H1 (cell line): ENCODE results near the gene XDH.

Source experiments
- BACH1 ChIP-seq: IDR thresholded peaks from 2 replicates; pipeline ENCODE4 v1.6.1; 2012; ENCODE audit warnings: low read length, improper control_type of control experiment
- CBX8 ChIP-seq: fragments of 300-800, 300-1000 bp; sonication (generic); IDR thresholded peaks from 2 replicates; pipeline ENCODE4 v1.7.1; 2016; ENCODE audit warnings: low read depth, low read length, borderline replicate concordance
- EGR1 ChIP-seq: IDR thresholded peaks from 2 replicates; pipeline ENCODE4 v1.6.1; 2011; ENCODE audit warnings: low read depth, low read length, borderline replicate concordance
- EZH2 ChIP-seq: fragments of 200-600 bp; sonication (generic); IDR thresholded peaks from 2 replicates; pipeline ENCODE4 v1.7.1; 2012; ENCODE audit warnings: low read depth, mild to moderate bottlenecking, moderate library complexity, low read length, inconsistent platforms; ENCODE audit not compliant: severe bottlenecking
- GABPA ChIP-seq: IDR thresholded peaks from 2 replicates; pipeline ENCODE4 v1.6.1; 2011; ENCODE audit warnings: mild to moderate bottlenecking, low read length, moderate library complexity, borderline replicate concordance; ENCODE audit not compliant: insufficient read depth
- MAX ChIP-seq: IDR thresholded peaks from 2 replicates; pipeline ENCODE4 v1.6.1; 2012; ENCODE audit warnings: inconsistent platforms
- POLR2A ChIP-seq, 2 experiments: IDR thresholded peaks; 1 replicate in 1 of 2; 2 replicates in 1 of 2; pipeline ENCODE4 v1.6.1; 2011; ENCODE audit warnings: low read depth in 2 of 2, low read length in 2 of 2, mild to moderate bottlenecking in 2 of 2; ENCODE audit errors: control extremely low read depth in 1 of 2
- RFX5 ChIP-seq: IDR thresholded peaks from 2 replicates; pipeline ENCODE4 v1.6.1; 2011; ENCODE audit warnings: low read depth, low read length, improper control_type of control experiment, borderline replicate concordance
- SIN3A ChIP-seq, 2 experiments: IDR thresholded peaks in 1 of 2; conservative IDR thresholded peaks in 1 of 2; 2 replicates each; pipeline ENCODE4 v1.6.1; 2011 to 2012; ENCODE audit warnings: low read length in 2 of 2, improper control_type of control experiment in 1 of 2, low read depth in 1 of 2, mild to moderate bottlenecking in 1 of 2
- TF ChIP-seq, protein P1 (sequence below), 3 experiments: IDR thresholded peaks; 1 replicate in 2 of 3; 2 replicates in 1 of 3; pipeline versions ENCODE4 v1.5.1 to v1.6.1; 2011; ENCODE audit warnings: low read length in 3 of 3, mild to moderate bottlenecking in 3 of 3, inconsistent platforms in 2 of 3, low read depth in 1 of 3, moderate library complexity in 1 of 3; ENCODE audit not compliant: insufficient read depth in 1 of 3; ENCODE audit errors: control extremely low read depth in 1 of 3
- TF ChIP-seq, protein P2 (sequence below): IDR thresholded peaks from 2 replicates; pipeline ENCODE4 v1.6.1; 2012; ENCODE audit warnings: low read length, inconsistent platforms

DNA sequence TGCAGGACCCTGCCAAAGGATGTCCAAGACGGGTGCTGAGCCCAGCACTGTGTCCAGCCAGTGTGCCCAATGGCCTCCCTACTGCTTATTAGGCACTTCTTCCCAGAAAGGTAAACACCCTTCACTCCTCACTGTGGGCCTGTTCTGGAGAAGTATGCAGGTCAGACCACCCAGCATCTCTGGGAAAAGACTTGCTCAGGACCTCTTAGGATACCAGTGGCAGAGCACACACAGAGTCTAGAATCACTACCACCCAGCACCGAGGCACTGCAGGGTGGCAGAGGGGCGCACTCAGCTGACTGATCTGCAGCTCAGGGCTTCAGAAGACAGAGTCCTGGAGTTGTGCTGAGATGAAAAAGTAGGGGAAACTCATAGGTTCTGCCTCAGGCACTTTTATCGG lies 25.8 kb downstream of the XDH start:
- TF ChIP-seq, protein P1, sequence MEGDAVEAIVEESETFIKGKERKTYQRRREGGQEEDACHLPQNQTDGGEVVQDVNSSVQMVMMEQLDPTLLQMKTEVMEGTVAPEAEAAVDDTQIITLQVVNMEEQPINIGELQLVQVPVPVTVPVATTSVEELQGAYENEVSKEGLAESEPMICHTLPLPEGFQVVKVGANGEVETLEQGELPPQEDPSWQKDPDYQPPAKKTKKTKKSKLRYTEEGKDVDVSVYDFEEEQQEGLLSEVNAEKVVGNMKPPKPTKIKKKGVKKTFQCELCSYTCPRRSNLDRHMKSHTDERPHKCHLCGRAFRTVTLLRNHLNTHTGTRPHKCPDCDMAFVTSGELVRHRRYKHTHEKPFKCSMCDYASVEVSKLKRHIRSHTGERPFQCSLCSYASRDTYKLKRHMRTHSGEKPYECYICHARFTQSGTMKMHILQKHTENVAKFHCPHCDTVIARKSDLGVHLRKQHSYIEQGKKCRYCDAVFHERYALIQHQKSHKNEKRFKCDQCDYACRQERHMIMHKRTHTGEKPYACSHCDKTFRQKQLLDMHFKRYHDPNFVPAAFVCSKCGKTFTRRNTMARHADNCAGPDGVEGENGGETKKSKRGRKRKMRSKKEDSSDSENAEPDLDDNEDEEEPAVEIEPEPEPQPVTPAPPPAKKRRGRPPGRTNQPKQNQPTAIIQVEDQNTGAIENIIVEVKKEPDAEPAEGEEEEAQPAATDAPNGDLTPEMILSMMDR (IDR thresholded peaks at IDR 0.05; ENCODE audit: control extremely low read depth in 1 of 3, insufficient read depth in 1 of 3, low read depth in 1 of 3, low read length in 3 of 3), result no peak
- TF ChIP-seq EZH2, result no peak
- TF ChIP-seq MAX, result no peak
- TF ChIP-seq, protein P2, sequence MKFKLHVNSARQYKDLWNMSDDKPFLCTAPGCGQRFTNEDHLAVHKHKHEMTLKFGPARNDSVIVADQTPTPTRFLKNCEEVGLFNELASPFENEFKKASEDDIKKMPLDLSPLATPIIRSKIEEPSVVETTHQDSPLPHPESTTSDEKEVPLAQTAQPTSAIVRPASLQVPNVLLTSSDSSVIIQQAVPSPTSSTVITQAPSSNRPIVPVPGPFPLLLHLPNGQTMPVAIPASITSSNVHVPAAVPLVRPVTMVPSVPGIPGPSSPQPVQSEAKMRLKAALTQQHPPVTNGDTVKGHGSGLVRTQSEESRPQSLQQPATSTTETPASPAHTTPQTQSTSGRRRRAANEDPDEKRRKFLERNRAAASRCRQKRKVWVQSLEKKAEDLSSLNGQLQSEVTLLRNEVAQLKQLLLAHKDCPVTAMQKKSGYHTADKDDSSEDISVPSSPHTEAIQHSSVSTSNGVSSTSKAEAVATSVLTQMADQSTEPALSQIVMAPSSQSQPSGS, result no peak
- no peak for TF ChIP-seq POLR2A (IDR thresholded peaks at IDR 0.05; ENCODE audit: control extremely low read depth in 1 of 2, low read depth in 2 of 2, low read length in 2 of 2)
- no peak for TF ChIP-seq CBX8
- no peak for TF ChIP-seq BACH1
- TF ChIP-seq EGR1, result no peak
- no peak for TF ChIP-seq RFX5
- no peak for TF ChIP-seq GABPA
- no peak for TF ChIP-seq SIN3A (conservative IDR thresholded peaks at IDR 0.05 in 1 of 2, IDR thresholded peaks at IDR 0.05 in 1 of 2; ENCODE audit: low read depth in 1 of 2, low read length in 2 of 2)
